Stimulated activated naive B cell treated with anti-CD40 and anti-IgM and Interleukin-4, amounts not matched to agents 10 μg/mL and 1 μg/mL and 100 μg/mL, for 72 hours (primary cell): ENCODE data around the gene OR5L2.
"Not testable (repeated sequence)": the region's sequence is repeated elsewhere in the genome, so short reads cannot be mapped to it uniquely, and the experiment has no call there.

Source experiments
- ATAC-seq, 2 donors: fragments of 150-1000 bp; cut with Tn5 transposase; replicated peaks; 2 replicates each; pipeline ENCODE4 v1.10.0; 2021; ENCODE audit warnings: moderate library complexity in 1 of 2
- DNase-seq: peaks from one replicate; pipeline ENCODE4 v3.0.0; 2021
- H3K27ac Mint-ChIP-seq: one replicate; pipeline ENCODE4 v1.8.0; 2022; ENCODE audit warnings: mild to moderate bottlenecking, mixed read lengths
- H3K27me3 Mint-ChIP-seq, 2 donors: one replicate each; pipeline ENCODE4 v1.8.0; 2022; ENCODE audit warnings: mixed read lengths in 2 of 2
- H3K36me3 Mint-ChIP-seq, 2 donors: one replicate each; pipeline ENCODE4 v1.8.0; 2022; ENCODE audit warnings: mixed read lengths in 2 of 2, mild to moderate bottlenecking in 1 of 2
- H3K4me1 Mint-ChIP-seq, 2 donors: one replicate each; pipeline ENCODE4 v1.8.0; 2022; ENCODE audit warnings: mixed read lengths in 2 of 2, mild to moderate bottlenecking in 1 of 2
- H3K4me3 Mint-ChIP-seq, 2 donors: one replicate each; pipeline ENCODE4 v1.8.0; 2022; ENCODE audit warnings: mild to moderate bottlenecking in 2 of 2, mixed read lengths in 2 of 2, moderate library complexity in 1 of 2
- H3K9me3 Mint-ChIP-seq, 2 donors: one replicate each; pipeline ENCODE4 v1.8.0; 2022; ENCODE audit warnings: mixed read lengths in 2 of 2, mild to moderate bottlenecking in 1 of 2

The OR5L2 gene

GRCh38 chr11:55826919-55827318 is at the start of gene OR5L2:
Gene OR5L2, plus strand, starts transcription at chr11:55827219. Its CDS starts 0 bp downstream, at chr11:55827219.
- no peaks in the 10 kb centered on the region for H3K36me3 Mint-ChIP-seq

GRCh38 chr11:55791606-55792005 is 35.4 kb upstream of the OR5L2 start:
- Mint-ChIP-seq H3K36me3 (no peaks in the 10 kb centered on the region), H3K4me1 (no peaks in the 10 kb centered on the region), H3K9me3 (peaks cover 5 to 8% of the 10 kb centered on the region in 2 donors), H3K27ac (no peak overlapping the region), H3K4me3 (no peak overlapping the region), H3K27me3 (no peaks in the 10 kb centered on the region)
- ATAC-seq (no peak), DNase-seq (no peak)

More at GRCh38 chr11:55826919-55827318, at the start of gene OR5L2:
- H3K4me1 Mint-ChIP-seq: no peaks in the 10 kb centered on the region
- peaks cover 4 to 6% of the 10 kb centered on the region in 2 donors for H3K9me3 Mint-ChIP-seq
- DNase-seq (no peak), ATAC-seq (no peak)
- H3K4me3 Mint-ChIP-seq: no peak within 1 kb of the TSS
- no peaks in the 10 kb centered on the region for H3K27me3 Mint-ChIP-seq
- no peak within 1 kb of the TSS for H3K27ac Mint-ChIP-seq

DNA sequence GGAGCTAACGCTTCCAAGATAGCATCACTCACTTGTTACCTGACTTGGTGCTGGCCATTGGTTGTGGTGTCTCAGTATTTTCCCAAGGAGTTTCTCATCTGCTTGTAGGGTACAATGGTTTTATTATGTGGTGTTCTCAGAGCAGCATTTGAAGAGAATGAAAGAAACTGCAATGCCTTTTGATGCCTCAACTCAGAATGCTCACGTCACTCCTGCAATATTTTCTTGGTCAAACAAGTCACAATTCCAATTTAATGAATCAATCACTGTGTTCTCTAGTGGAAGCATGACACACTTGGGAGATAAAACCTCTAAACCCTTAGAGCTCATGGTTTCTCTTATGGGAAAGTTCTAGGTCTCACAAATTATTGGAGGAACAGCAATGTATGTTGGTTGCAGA is 33.7 kb upstream of the OR5L2 start:
- ATAC-seq (no peak), DNase-seq (no peak)
- Mint-ChIP-seq H3K9me3 (peaks cover 5 to 6% of the 10 kb centered on the region in 2 donors), H3K27ac (no peak overlapping the region), H3K27me3 (no peaks in the 10 kb centered on the region), H3K4me1 (no peaks in the 10 kb centered on the region), H3K4me3 (no peak overlapping the region), H3K36me3 (no peaks in the 10 kb centered on the region)

- DNase-seq: no peak
- Mint-ChIP-seq H3K4me1 (no peaks in the 10 kb centered on the region), H3K27ac (no peak within 1 kb of the TSS), H3K4me3 (no peak within 1 kb of the TSS), H3K27me3 (no peaks in the 10 kb centered on the region), H3K9me3 (peaks cover 10 to 12% of the 10 kb centered on the region in 2 donors), H3K36me3 (no peaks in the 10 kb centered on the region)
- no peak for ATAC-seq
Measured at GRCh38 chr11:55795256-55795655, 31.8 kb upstream of the OR5L2 start, which contains the start of gene OR5D14. Gene OR5D14, plus strand, starts transcription at chr11:55795556. Its CDS starts 0 bp downstream, at chr11:55795556.

GRCh38 chr11:55806248-55806647 is 20.8 kb upstream of the OR5L2 start:
- Mint-ChIP-seq H3K9me3 (peaks cover 18 to 22% of the 10 kb centered on the region in 2 donors), H3K4me3 (no peak overlapping the region), H3K36me3 (no peaks in the 10 kb centered on the region), H3K4me1 (no peaks in the 10 kb centered on the region), H3K27ac (no peak overlapping the region), H3K27me3 (no peaks in the 10 kb centered on the region)
- no peak for DNase-seq
- ATAC-seq: no peak

DNA sequence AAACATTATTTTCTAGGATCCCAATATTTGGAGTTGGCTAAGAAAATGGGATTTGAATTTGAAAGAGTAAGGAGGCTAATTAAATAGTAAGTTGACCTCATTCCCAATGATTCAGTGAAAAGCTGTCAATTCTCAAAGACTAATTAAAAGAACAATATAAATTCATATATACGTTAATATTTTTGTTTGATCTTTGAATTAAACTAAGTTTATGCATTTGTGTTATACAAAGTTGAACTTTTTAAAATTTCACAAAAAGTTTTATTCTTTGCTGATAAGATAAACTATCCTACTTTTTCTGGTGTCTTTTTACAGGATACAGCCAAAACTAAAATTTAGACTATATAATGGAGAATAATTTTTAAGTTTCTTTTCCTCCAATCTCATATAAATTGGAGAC is 16.0 kb upstream of the OR5L2 start, which contains the start of gene OR5L1:
Gene OR5L1, plus strand, starts transcription at position 301 of the 400 bp plus-strand sequence. CDS start 100 bp downstream, outside the sequence.
- no peak for ATAC-seq
- peaks cover 11 to 14% of the 10 kb centered on the region in 2 donors for H3K9me3 Mint-ChIP-seq
- H3K4me3 Mint-ChIP-seq: no peak within 1 kb of the TSS

DNA sequence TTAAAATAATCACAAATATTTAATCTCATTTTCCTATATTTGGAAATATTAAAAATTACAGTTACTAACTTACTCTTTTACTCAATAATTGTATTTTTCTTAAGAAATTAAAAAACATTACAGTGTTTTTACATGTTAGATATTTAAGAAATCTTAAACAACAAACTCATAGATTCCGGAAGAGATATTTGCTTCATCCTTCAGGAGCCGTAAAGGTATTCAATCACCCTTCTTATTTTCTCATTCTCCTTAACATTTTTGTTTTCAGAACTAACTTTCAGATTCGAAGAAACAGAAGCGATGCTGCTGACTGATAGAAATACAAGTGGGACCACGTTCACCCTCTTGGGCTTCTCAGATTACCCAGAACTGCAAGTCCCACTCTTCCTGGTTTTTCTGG is 7.7 kb upstream of the OR5L2 start, which contains the start of gene OR5D18:
Gene OR5D18, plus strand, starts transcription at position 301 of the 400 bp plus-strand sequence. Its CDS starts 0 bp downstream, at position 301.
- no peak within 1 kb of the TSS for H3K4me3 Mint-ChIP-seq
- no peaks in the 10 kb centered on the region for H3K36me3 Mint-ChIP-seq
- no peaks in the 10 kb centered on the region for H3K27me3 Mint-ChIP-seq
- H3K27ac Mint-ChIP-seq: no peak within 1 kb of the TSS
- H3K4me1 Mint-ChIP-seq: no peaks in the 10 kb centered on the region
- ATAC-seq (no peak), DNase-seq (no peak)
- peaks cover 8 to 11% of the 10 kb centered on the region in 2 donors for H3K9me3 Mint-ChIP-seq

More for the DNA sequence above, 16.0 kb upstream of the OR5L2 start, which contains the start of gene OR5L1:
- no peaks in the 10 kb centered on the region for H3K36me3 Mint-ChIP-seq
- DNase-seq: no peak
- no peak within 1 kb of the TSS for H3K27ac Mint-ChIP-seq
- H3K27me3 Mint-ChIP-seq: no peaks in the 10 kb centered on the region
- H3K4me1 Mint-ChIP-seq: no peaks in the 10 kb centered on the region

DNA sequence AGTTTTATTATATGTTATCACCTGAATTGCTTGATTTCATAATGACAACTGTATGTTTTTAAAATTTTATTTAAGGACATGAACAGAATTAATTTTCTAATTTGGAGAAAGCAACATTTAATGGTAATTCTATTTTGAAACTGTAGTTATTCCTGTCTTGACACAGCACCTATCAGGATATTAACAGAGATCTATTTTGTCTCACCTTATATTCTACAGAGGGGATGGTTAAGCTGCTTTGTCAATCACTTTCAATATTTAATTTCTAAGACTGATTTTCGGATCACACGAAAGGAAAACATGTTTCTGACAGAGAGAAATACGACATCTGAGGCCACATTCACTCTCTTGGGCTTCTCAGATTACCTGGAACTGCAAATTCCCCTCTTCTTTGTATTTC is 11.4 kb downstream of the OR5L2 start, which contains the start of gene OR5D16:
Gene OR5D16, plus strand, starts transcription at position 301 of the 400 bp plus-strand sequence. Its CDS starts 0 bp downstream, at position 301.
- H3K36me3 Mint-ChIP-seq: no peaks in the 10 kb centered on the region
- H3K4me1 Mint-ChIP-seq: no peaks in the 10 kb centered on the region
- DNase-seq (no peak), ATAC-seq (no peak)
- peaks cover 8 to 10% of the 10 kb centered on the region in 2 donors for H3K9me3 Mint-ChIP-seq
- no peak within 1 kb of the TSS for H3K4me3 Mint-ChIP-seq
- H3K27me3 Mint-ChIP-seq: no peaks in the 10 kb centered on the region
- no peak within 1 kb of the TSS for H3K27ac Mint-ChIP-seq

- Mint-ChIP-seq H3K27ac (no peak overlapping the region), H3K9me3 (peaks cover 0 to 3% of the 10 kb centered on the region in 2 donors), H3K36me3 (no peaks in the 10 kb centered on the region), H3K27me3 (no peaks in the 10 kb centered on the region), H3K4me1 (no peaks in the 10 kb centered on the region), H3K4me3 (no peak overlapping the region)
- DNase-seq (no peak), ATAC-seq (no peak)
Measured at GRCh38 chr11:55847453-55847852, 20.4 kb downstream of the OR5L2 start.

DNA sequence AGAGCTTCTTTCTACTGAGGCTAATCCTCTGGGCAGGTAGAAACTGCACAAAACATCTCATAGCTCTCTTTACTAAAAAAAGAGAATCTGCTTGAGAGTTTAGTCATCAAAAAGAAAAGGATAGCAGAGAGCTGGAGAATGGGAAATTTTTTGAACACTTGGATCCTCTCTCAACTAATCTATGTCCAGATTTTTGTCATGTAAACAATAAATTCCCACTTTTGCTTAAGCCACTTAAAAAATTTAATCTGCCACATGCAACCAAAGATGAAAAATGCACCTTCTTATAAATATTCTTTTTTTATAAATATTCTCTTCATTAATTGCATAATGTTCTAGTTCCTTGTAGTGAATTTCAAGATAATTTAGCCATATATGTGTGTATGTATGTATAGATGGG is 22.0 kb downstream of the OR5L2 start:
- Mint-ChIP-seq H3K4me1 (no peaks in the 10 kb centered on the region), H3K9me3 (peaks cover 1 to 5% of the 10 kb centered on the region in 2 donors)

DNA sequence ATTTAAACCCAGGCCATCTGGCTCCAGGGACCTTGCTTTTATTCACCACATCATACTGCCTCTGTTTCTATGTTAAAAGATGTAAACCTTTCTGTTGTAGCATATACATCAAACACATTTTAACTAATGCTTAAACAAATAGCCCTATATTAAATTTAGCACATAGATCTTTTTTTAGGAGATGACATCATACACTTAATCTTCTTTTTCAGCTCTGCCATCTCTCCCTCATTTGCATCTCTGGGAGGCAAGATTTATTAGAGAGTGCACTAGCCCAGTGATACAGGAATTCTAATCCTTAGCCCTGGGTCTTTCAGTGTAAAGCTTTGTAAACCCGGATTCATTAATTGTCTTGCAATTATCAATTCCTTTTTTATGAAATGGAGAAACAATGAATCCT is 25.1 kb downstream of the OR5L2 start:
- Mint-ChIP-seq H3K36me3 (no peaks in the 10 kb centered on the region), H3K27me3 (no peaks in the 10 kb centered on the region), H3K4me3 (no peak overlapping the region), H3K4me1 (no peaks in the 10 kb centered on the region), H3K9me3 (peaks cover 4 to 9% of the 10 kb centered on the region in 2 donors), H3K27ac (no peak overlapping the region)
- DNase-seq (no peak), ATAC-seq (no peak)

More for the DNA sequence above, 22.0 kb downstream of the OR5L2 start:
- DNase-seq (no peak), ATAC-seq (no peak)
- Mint-ChIP-seq H3K27ac (no peak overlapping the region), H3K4me3 (no peak overlapping the region), H3K36me3 (no peaks in the 10 kb centered on the region), H3K27me3 (no peaks in the 10 kb centered on the region)

DNA sequence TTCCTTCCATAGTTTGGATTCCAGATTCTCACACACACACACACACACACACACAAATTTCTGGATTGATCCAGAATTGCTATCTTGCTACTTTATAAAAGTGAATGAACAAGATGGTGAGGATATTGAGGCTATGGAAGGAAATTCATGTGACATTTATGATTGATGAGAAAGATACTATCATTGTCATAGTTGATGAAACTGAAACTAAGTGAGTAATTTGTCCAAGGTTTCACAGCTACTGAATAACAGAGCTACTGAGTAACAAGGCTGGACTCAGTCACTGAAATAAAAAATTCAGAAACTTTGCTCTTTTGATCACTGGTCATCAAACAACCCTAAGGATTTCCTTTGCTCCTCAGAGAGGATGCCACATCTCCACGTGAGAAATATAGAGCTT is 27.7 kb downstream of the OR5L2 start:
- no peaks in the 10 kb centered on the region for H3K27me3 Mint-ChIP-seq
- no peak overlapping the region for H3K27ac Mint-ChIP-seq
- DNase-seq: no peak
- ATAC-seq: no peak
- peaks cover 4 to 6% of the 10 kb centered on the region in 2 donors for H3K9me3 Mint-ChIP-seq
- no peaks in the 10 kb centered on the region for H3K36me3 Mint-ChIP-seq
- no peaks in the 10 kb centered on the region for H3K4me1 Mint-ChIP-seq
- no peak overlapping the region for H3K4me3 Mint-ChIP-seq

DNA sequence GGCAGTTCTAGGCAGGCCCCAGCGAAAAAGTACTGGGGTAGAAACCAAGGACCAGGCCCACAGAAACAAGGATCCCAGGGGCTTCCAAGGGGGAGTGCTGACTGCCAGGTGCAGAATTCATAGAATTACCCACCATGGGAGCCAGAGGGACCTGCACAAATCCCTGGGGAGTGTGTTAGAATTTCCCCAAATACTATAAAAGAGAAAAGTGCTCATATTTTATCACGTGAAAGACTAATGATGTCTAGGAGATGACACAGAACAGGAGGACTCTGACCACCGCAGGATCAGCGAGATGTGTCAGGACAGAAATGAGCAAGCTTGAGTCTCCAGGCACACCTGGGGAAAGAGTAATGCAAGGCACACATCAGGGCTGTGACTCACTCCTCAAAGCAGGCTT is 40.3 kb downstream of the OR5L2 start:
- H3K4me3 Mint-ChIP-seq, H3K4me1 Mint-ChIP-seq, H3K9me3 Mint-ChIP-seq, H3K27me3 Mint-ChIP-seq, H3K36me3 Mint-ChIP-seq, DNase-seq, H3K27ac Mint-ChIP-seq, ATAC-seq: not testable (repeated sequence)

GRCh38 chr11:55872731-55873130 is 45.7 kb downstream of the OR5L2 start:
- H3K36me3 Mint-ChIP-seq, H3K4me1 Mint-ChIP-seq, H3K4me3 Mint-ChIP-seq, DNase-seq, H3K27me3 Mint-ChIP-seq, ATAC-seq, H3K9me3 Mint-ChIP-seq, H3K27ac Mint-ChIP-seq: not testable (repeated sequence)

DNA sequence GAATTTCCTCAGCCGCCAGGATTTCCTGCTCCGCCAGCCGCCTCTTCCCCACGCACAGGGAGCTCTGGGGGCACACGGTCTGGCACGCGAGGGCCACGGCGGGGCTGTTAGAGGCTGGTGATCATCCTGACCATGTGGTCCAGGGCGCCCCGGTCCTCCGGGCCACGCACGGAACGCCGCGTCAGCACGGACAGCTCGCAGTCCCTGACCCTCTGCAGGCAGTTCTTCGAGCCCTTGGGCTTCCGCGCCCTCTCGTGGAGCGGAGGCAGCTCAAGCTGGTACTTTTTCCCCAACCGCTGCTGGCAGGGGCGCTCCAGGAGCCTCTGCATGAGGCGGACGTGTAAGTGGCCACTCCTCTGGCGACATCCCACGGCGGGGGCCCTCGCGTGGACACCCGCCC is 46.1 kb downstream of the OR5L2 start:
- H3K4me3 Mint-ChIP-seq, DNase-seq, ATAC-seq, H3K27me3 Mint-ChIP-seq, H3K36me3 Mint-ChIP-seq, H3K27ac Mint-ChIP-seq, H3K4me1 Mint-ChIP-seq: not testable (repeated sequence)
- peaks cover 4 to 11% of the 10 kb centered on the region in 2 donors for H3K9me3 Mint-ChIP-seq
